ENCODE results near the gene MYNN.

MYNN gene

GRCh38 chr3:169774186-169774585 is 990 bp downstream of the MYNN start:
- in situ Hi-C loops (cut with HindIII; ENCODE audit: low sequenced_read_pairs): no loop called here

GRCh38 chr3:169777822-169778221 is 4.6 kb downstream of the MYNN start:
- in situ Hi-C loops (cut with HindIII; ENCODE audit: low sequenced_read_pairs): no loop called here

GRCh38 chr3:169780742-169781141 is 7.5 kb downstream of the MYNN start:
- in situ Hi-C loops (cut with HindIII; ENCODE audit: low sequenced_read_pairs): no loop called here

GRCh38 chr3:169781209-169781855 is 8.1 kb downstream of the MYNN start:
- in situ Hi-C loops (cut with HindIII; ENCODE audit: low sequenced_read_pairs): no loop called here

GRCh38 chr3:169787120-169787519 is 13.9 kb downstream of the MYNN start:
- in situ Hi-C loops (cut with HindIII; ENCODE audit: low sequenced_read_pairs): no loop called here

GRCh38 chr3:169787791-169788190 is 14.6 kb downstream of the MYNN start:
- in situ Hi-C loops (cut with HindIII; ENCODE audit: low sequenced_read_pairs): no loop called here

GRCh38 chr3:169790219-169790618 is 17.0 kb downstream of the MYNN start:
- in situ Hi-C loops (cut with HindIII; ENCODE audit: low sequenced_read_pairs): no loop called here

GRCh38 chr3:169790687-169791429 is 17.7 kb downstream of the MYNN start:
- in situ Hi-C loops (cut with HindIII; ENCODE audit: low sequenced_read_pairs): no loop called here

- in situ Hi-C loops (cut with HindIII; ENCODE audit: low sequenced_read_pairs): no loop called here
Measured at GRCh38 chr3:169792359-169792758, 19.2 kb downstream of the MYNN start.

GRCh38 chr3:169804681-169805080 is 31.5 kb downstream of the MYNN start:
- in situ Hi-C loops (cut with HindIII; ENCODE audit: low sequenced_read_pairs): no loop called here

GRCh38 chr3:169809230-169809795 is 36.1 kb downstream of the MYNN start:
- in situ Hi-C loops (cut with HindIII; ENCODE audit: low sequenced_read_pairs): no loop called here

- in situ Hi-C loops (cut with HindIII; ENCODE audit: low sequenced_read_pairs): no loop called here
Measured at GRCh38 chr3:169811631-169812331, 38.6 kb downstream of the MYNN start.

GRCh38 chr3:169812332-169813235 is 39.4 kb downstream of the MYNN start, which contains the start of the genes LRRC34 and LRRIQ4:
Gene LRRC34, minus strand, starts transcription at chr3:169812904. Its CDS starts 356 bp downstream, at chr3:169812548.
Gene LRRIQ4, plus strand, starts transcription at chr3:169812870. Its CDS starts 9,052 bp downstream, at chr3:169821922.
- in situ Hi-C loops (cut with HindIII; ENCODE audit: low sequenced_read_pairs): no loop called here

- in situ Hi-C loops (cut with HindIII; ENCODE audit: low sequenced_read_pairs): no loop called here
Measured at GRCh38 chr3:169813278-169813677, 40.1 kb downstream of the MYNN start.

- in situ Hi-C loops (cut with HindIII; ENCODE audit: low sequenced_read_pairs): no loop called here
Measured at GRCh38 chr3:169813757-169814517, 40.7 kb downstream of the MYNN start.

- in situ Hi-C loops (cut with HindIII; ENCODE audit: low sequenced_read_pairs): no loop called here
Measured at GRCh38 chr3:169815590-169816150, 42.5 kb downstream of the MYNN start.

GRCh38 chr3:169818316-169818715 is 45.1 kb downstream of the MYNN start:
- in situ Hi-C loops (cut with HindIII; ENCODE audit: low sequenced_read_pairs): no loop called here

- in situ Hi-C loops (cut with HindIII; ENCODE audit: low sequenced_read_pairs): no loop called here
Measured at GRCh38 chr3:169822091-169822490, 48.9 kb downstream of the MYNN start.

- in situ Hi-C loops (cut with HindIII; ENCODE audit: low sequenced_read_pairs): no loop called here
Measured at GRCh38 chr3:169822540-169822939, 49.3 kb downstream of the MYNN start.

Data from DLD1 (cell line).